Right atrium auricular region (tissue), 2 donors: Measurements from ENCODE around the gene PRPH2. TPM values are rescaled to one million over a fixed set of nuclear protein-coding genes. Genes with fewer than 3 reads are reported as not detected.

Source experiments
- DNase-seq: peaks from one replicate; pipeline ENCODE4 v3.0.0-alpha.2; 2019; ENCODE audit warnings: low spot score
- H3K27ac ChIP-seq, 2 donors: fragments of 200-600 bp; sonication (generic); 1 replicate in 1 of 2; 2 replicates in 1 of 2; pipeline ENCODE4 v1.5.1; 2016 to 2019
- H3K27me3 ChIP-seq, 2 donors: fragments of 200-600 bp; sonication (generic); one replicate each; pipeline versions ENCODE4 v1.5.1 to v1.6.0; 2017 to 2019
- H3K36me3 ChIP-seq: fragments of 200-600 bp; sonication (generic); one replicate; pipeline ENCODE4 v1.5.1; 2016
- H3K4me1 ChIP-seq, 2 donors: fragments of 200-600 bp; sonication (generic); one replicate each; pipeline versions ENCODE4 v1.5.1 to v1.6.0; 2017 to 2019
- H3K4me3 ChIP-seq, 2 donors: fragments of 200-600 bp; sonication (generic); 1 replicate in 1 of 2; 2 replicates in 1 of 2; pipeline ENCODE4 v1.5.1; 2017 to 2019; ENCODE audit warnings: mild to moderate bottlenecking in 1 of 2, moderate library complexity in 1 of 2
- H3K9me3 ChIP-seq, 2 donors: fragments of 200-600 bp; sonication (generic); one replicate each; pipeline ENCODE4 v1.5.1; 2019
- total RNA-seq, 2 donors: library from RNA; depleted of rRNA; stranded (reverse); fragments of >200 nt; gene quantifications; one replicate each; pipeline ENCODE4 v1.1.0, GENCODE V29; 2016
- TF ChIP-seq, protein P1 (sequence below), 2 donors: fragments of 200-600 bp; sonication (generic); IDR thresholded peaks; one replicate each; pipeline ENCODE4 v1.5.1; 2019; ENCODE audit warnings: antibody characterized with exemption in 2 of 2

Gene PRPH2
- total RNA-seq, 2 donors from 2014 or later = 0.90 to 1.1 TPM

DNA sequence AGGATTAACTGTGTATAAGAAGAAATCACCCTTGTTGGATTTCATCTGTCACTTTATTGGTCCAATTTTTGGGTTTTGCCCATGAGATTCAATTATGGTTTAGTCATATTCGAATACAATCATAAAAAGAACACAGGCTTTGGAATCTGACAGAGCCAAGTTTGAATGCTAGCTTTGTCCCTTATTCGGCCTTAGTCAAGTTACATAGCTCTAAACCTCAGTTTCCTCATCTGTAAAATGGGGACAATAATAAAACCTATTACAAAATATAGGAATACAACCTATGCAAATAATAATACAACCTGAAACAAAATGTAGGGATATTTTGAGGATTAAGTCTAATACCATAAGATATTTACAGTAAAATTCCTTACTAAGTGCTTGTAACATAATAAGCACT lies 57.7 kb downstream of the PRPH2 start:
- H3K9me3 ChIP-seq = no peaks in the 10 kb centered on the region
- H3K36me3 ChIP-seq = peaks cover 72% of the 10 kb centered on the region
- H3K4me3 ChIP-seq = no peak overlapping the region
- DNase-seq = no peak
- H3K27me3 ChIP-seq = no peaks in the 10 kb centered on the region
- no peaks in the 10 kb centered on the region for H3K4me1 ChIP-seq
- TF ChIP-seq, protein P1, sequence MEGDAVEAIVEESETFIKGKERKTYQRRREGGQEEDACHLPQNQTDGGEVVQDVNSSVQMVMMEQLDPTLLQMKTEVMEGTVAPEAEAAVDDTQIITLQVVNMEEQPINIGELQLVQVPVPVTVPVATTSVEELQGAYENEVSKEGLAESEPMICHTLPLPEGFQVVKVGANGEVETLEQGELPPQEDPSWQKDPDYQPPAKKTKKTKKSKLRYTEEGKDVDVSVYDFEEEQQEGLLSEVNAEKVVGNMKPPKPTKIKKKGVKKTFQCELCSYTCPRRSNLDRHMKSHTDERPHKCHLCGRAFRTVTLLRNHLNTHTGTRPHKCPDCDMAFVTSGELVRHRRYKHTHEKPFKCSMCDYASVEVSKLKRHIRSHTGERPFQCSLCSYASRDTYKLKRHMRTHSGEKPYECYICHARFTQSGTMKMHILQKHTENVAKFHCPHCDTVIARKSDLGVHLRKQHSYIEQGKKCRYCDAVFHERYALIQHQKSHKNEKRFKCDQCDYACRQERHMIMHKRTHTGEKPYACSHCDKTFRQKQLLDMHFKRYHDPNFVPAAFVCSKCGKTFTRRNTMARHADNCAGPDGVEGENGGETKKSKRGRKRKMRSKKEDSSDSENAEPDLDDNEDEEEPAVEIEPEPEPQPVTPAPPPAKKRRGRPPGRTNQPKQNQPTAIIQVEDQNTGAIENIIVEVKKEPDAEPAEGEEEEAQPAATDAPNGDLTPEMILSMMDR (IDR thresholded peaks at IDR 0.05) = no peak
- no peak overlapping the region for H3K27ac ChIP-seq

DNA sequence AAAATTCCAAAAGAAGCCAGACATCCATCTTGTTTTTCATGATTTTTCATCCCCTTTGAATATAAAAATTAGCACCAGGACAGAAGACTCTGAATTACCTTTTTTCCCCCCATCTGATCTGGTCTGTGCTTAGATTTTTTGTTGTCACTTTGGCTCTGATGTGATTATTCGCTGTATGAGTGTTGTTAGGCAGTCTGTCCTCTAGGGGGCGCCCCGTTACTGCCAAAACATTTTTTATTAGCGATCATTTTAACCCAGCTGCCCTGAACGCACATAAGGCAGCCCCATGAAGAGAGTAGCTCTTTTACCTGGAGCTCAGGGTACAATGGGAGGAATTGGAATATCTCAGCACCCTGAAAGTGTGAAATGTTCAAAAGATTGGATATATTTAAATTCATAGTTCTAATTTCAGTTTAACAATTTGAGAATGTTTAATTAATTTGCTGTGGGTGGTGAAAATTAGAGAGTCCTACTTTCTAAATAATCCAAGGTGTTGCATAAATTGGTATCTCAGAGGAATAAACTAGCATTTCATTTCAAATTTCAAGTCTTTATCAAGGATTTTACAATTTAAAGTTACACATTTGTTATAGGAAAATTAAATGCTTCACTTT lies 60.8 kb downstream of the PRPH2 start:
- Histone ChIP-seq H3K4me1 (no peaks in the 10 kb centered on the region), H3K9me3 (no peaks in the 10 kb centered on the region), H3K36me3 (peaks cover 79% of the 10 kb centered on the region), H3K4me3 (no peak overlapping the region), H3K27me3 (no peaks in the 10 kb centered on the region), H3K27ac (no peak overlapping the region)
- TF ChIP-seq, protein P1 (IDR thresholded peaks at IDR 0.05) = peak; percentile 73 to 93
- peak; percentile 90 for DNase-seq

DNA sequence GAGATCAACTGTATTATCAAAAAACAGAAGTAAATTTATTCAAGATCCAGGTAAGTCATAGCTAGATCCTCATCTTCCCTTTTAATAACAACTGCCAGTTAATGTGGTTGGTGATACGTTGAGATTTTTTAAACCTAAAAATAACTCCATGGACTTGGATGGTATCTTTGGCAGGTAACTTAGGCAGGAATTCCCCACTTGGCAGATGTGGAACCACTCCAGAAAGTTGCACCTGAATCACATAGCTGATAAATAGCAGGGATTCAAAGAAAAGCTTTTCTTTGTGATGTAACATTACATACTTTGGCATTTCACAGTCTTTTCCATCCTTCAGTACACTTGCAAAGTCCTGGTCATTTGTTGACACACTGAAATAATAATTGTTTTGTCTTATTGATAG lies 62.6 kb downstream of the PRPH2 start:
- Histone ChIP-seq H3K4me3 (no peak overlapping the region), H3K36me3 (peaks cover 73% of the 10 kb centered on the region), H3K27me3 (no peaks in the 10 kb centered on the region), H3K27ac (no peak overlapping the region), H3K4me1 (no peaks in the 10 kb centered on the region), H3K9me3 (no peaks in the 10 kb centered on the region)
- no peak for DNase-seq
- TF ChIP-seq, protein P1 (IDR thresholded peaks at IDR 0.05) = no peak

DNA sequence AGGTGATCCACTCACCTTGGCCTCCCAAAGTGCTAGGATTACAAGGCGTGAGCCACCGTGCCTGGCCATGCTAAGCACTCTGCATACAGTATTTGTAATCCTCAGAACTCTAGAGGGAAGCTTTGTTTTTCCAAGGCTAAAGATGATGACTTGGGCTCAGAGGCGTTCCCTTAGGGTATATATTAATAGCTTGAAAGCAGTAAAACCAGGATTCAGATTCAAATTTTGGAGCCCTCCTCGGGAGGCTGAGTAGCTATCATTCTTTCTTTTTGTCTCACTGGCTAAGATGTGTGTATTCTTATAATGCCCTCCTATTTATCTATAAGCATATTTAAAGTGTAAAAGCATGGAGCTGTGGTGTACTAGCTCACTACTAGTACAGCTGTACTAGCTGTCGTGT lies 68.5 kb downstream of the PRPH2 start:
- H3K9me3 ChIP-seq = no peaks in the 10 kb centered on the region
- H3K4me3 ChIP-seq = no peak overlapping the region
- H3K27me3 ChIP-seq = no peaks in the 10 kb centered on the region
- H3K36me3 ChIP-seq = peaks cover 87% of the 10 kb centered on the region
- no peak for DNase-seq
- TF ChIP-seq, protein P1 (IDR thresholded peaks at IDR 0.05) = no peak
- no peak overlapping the region for H3K27ac ChIP-seq
- H3K4me1 ChIP-seq = no peaks in the 10 kb centered on the region

DNA sequence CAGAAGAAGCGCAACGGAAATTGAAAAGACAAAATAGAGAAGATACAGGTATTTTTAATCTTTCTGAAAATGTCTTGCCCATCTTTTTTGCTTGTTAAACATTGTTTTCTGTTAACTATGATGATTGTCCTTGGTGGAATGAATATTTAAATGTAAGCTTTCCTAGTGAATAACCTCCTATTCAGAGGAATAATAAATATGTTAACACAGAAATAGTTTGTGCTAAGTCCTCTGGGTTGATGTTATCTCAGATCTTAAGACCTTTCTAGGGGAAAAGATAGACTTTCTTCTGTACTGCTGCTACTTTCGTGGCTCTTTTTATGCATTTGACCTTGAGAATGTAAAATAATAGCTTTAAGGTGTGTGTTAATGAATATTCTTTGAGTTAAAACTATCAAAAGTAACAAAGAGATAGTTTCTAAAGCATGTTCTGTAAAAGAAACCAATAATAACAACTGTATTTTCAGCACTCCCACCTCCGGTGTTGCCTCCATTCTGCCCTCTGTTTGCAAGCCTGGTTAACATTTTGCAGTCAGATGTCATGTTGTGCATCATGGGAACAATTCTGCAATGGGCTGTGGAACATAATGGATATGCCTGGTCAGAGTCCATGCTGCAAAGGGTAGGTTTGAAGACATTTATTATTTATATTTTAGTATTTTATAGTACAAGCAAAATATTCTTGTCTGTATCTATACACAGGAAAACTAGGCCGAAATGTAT lies 70.2 kb downstream of the PRPH2 start:
- H3K9me3 ChIP-seq = no peaks in the 10 kb centered on the region
- H3K36me3 ChIP-seq = peaks cover 87% of the 10 kb centered on the region
- TF ChIP-seq, protein P1 (IDR thresholded peaks at IDR 0.05) = no peak
- no peak for DNase-seq
- no peaks in the 10 kb centered on the region for H3K4me1 ChIP-seq
- no peak overlapping the region for H3K4me3 ChIP-seq
- H3K27me3 ChIP-seq = no peaks in the 10 kb centered on the region
- no peak overlapping the region for H3K27ac ChIP-seq

Other genes starting within 250 kb of the PRPH2 start
- 10 to 100 TPM; 18.6 to 27.8 TPM for gene UBR2, start 158.6 kb downstream of the PRPH2 start, total RNA-seq
- 10 to 100 TPM; 18.8 to 21.4 TPM for gene TBCC, start 23.5 kb upstream of the PRPH2 start, total RNA-seq
- gene BICRAL, start 59.5 kb upstream of the PRPH2 start, total RNA-seq = 10 to 100 TPM in 1 of 2 donors, 1 to 10 TPM in 1; 9.6 to 14.1 TPM
- gene RPL7L1, start 157.0 kb upstream of the PRPH2 start, total RNA-seq = 10 to 100 TPM; 63.3 to 66.7 TPM
- 1 to 10 TPM in 1 of 2 donors, not detected in 1; 1.6 TPM for gene PTCRA, start 193.5 kb upstream of the PRPH2 start, total RNA-seq
- 10 to 100 TPM; 22.0 to 26.5 TPM for gene CNPY3, start 206.9 kb upstream of the PRPH2 start, total RNA-seq
- 1 to 10 TPM; 3.3 to 4.1 TPM for gene GNMT, start 238.2 kb upstream of the PRPH2 start, total RNA-seq